CD1c-positive myeloid dendritic cell (primary cell): Measurements from ENCODE around the gene GATD1.

Source experiments
- DNase-seq: peaks from one replicate; pipeline ENCODE4 v3.0.0-alpha.2; 2016; ENCODE audit errors: extremely low spot score

The GATD1 gene

GRCh38 chr11:778976-779954 lies 2.0 kb upstream of the GATD1 start:
- DNase-seq, result no peak

DNA sequence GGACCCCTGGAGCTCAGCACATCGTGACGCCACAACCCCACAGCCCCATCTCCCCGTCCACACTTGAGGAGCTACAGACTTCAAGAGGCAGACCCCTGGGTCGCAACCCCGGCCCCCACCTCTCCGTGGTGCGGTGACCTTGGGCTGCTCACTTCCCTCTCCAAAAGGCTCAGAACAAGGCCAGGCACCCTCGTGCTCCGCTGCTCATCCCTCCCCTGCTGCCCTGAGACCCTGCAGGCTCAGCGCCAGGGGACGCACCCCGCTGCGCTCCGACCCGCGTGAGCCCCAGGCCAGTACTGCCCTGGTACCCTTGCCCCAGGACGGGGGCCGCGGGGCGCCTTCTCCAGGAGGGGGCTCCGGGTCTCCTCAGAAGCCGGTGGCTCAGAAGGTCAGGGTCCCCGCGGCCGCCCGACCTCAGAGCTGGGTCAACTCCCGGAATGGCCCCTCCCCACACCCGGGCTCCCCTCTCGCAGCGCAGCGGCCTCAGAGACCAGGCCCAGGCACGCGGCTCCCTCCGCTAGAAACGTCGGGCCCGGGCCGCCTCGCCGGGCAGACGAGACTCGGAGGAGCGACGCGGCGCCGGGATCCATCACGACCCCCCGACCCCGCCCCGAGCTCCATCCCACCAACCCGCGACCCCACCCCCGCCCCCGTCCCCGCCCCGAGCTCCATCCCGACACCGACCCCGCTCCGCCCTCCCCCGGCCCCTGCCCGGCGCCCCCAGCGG lies 563 bp downstream of the GATD1 start:
- peak; percentile 37 for DNase-seq

DNA sequence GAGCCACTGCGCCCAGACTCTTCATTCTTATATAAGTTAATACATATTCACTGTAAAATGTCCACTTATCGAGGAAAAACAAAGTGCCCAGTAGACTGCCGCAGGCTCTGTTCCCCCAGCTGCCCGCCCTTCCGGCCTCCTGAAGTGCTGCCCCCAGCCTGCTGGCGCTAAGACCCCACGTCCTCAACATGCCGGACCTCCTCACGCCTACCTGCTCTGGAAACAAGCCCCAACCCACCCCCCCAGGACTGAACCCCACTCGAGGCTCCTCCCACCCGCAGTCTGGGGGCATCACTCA lies 1.1 kb downstream of the GATD1 start:
- DNase-seq, result no peak

DNA sequence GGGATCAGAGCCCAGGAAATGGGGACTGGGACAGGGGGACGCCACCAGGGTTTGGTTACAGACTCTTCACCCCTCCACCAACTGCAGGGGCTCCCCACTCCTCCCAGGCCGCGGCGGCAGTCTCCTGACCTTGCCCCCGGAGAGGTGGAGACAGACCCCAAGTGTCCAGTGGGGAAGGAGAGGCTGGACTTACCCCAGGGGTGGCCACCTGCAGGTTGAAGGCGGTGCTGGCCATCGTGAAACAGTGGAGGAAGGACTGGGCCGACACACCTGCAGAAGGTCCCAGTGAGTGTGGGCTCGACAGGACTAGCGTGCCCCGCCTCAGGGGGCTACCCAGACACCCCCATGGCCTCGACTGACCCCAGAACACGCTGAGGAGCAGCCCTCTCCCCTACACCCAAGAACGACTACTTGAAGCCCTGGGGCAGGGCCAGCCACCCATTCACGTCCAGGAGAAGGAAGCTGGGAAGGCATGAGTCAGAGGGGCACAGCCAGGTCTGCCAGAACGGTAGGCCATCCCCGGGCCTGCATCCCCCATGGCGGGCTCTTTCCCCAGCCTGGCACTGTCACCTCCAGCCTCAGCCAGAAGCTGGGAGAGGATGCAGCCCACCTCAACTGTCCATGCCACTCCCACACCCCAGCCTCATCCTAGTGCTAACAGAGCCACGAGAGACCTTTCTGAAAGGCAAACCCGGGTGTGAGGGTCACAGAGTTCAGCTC lies 2.3 kb downstream of the GATD1 start:
- DNase-seq, result no peak

DNA sequence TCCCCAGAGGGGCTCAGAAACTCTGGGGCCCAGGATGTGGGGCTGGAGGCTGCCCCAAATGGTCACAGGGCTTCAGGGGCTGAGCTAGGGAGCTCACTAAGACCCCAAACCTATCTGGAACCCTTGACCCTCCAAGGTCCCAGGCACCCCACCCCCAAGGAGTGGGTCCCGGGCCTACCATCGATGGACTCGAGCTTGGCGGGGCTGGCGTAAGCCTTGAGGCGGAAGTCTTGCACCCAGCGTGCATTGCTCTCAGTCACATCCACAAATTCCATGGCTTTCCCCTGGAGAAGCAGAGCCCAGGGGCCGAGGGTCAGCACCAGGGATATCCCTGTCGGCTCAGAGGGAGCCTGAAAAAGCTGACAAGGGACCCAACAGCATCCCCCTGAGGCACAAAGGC lies 3.5 kb downstream of the GATD1 start:
- no peak for DNase-seq

- no peak for DNase-seq
Measured at GRCh38 chr11:773425-773824, 3.9 kb downstream of the GATD1 start.

DNA sequence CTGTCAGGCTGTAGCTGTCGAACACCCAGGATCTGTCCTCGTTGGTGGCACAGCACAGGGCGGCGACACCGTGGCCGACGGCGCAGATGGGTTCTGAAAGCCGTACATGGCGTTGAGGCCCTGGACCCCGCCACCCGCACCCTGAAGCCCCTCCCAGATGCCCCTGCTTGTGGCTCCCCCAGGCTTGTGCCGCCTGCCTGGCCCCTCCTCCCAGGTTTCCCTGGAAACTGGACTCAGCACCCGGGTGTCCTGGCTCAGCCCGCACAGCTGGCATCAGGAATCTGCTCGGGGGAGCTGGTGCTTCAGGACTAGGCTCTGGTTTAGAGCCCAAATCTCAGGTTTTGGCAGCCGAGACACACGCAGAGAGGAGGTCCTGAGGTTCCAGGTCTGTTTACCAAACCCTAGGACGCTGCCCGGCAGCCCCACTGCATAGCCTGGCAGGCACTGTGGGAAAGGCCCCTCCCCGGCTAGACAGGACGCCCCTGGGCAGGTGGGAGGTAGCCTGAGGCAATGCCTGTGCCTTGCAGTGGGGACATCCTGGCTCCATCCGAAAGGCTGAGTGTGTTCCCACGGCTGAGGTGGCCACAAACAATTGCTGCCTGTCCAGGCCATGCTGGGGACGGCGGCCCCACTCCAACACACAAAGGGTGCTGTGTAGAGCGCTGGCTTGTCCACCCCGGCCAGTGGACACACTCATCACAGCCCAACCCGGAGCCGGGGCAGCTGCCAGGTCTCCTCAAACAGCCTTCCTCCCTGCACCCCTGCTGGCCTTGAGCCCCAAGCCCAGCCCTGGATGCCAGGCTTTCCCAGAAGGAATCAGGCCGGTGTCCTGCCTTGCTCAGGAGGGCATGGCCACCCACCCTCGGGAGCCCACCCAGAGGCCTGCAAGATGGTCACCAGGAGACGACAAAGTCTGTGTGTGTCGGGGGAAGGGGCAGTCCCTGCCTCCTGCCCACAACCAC lies 4.6 kb downstream of the GATD1 start:
- no peak for DNase-seq

DNA sequence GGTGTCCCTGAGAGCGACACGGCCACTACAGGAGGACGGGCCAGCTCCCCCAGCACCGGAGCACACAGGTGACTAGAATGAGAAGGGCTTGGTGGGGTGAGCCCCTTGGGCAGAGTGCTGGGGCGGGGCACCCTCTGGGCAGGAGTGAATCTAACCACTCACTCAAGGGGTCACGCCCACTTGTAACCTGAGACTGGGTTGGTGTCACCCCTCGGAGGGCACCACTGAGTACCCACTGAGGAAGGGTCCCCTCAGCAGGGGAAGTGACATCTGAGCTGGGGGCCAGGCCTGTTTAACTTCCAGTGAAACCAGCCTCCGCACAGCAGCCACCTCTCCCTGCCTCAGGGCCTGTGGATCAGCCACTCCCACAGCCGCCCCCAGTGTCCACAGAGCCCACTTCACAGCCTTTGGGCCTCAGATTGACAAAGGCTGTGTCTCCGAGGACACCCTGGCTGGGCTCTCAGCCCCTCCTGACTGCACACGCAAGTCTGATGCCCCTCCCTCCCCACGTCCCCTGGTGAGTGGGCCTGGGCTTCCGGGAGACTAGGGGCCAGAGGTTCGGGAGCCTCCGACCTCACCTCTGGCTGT lies 5.6 kb downstream of the GATD1 start:
- no peak for DNase-seq

DNA sequence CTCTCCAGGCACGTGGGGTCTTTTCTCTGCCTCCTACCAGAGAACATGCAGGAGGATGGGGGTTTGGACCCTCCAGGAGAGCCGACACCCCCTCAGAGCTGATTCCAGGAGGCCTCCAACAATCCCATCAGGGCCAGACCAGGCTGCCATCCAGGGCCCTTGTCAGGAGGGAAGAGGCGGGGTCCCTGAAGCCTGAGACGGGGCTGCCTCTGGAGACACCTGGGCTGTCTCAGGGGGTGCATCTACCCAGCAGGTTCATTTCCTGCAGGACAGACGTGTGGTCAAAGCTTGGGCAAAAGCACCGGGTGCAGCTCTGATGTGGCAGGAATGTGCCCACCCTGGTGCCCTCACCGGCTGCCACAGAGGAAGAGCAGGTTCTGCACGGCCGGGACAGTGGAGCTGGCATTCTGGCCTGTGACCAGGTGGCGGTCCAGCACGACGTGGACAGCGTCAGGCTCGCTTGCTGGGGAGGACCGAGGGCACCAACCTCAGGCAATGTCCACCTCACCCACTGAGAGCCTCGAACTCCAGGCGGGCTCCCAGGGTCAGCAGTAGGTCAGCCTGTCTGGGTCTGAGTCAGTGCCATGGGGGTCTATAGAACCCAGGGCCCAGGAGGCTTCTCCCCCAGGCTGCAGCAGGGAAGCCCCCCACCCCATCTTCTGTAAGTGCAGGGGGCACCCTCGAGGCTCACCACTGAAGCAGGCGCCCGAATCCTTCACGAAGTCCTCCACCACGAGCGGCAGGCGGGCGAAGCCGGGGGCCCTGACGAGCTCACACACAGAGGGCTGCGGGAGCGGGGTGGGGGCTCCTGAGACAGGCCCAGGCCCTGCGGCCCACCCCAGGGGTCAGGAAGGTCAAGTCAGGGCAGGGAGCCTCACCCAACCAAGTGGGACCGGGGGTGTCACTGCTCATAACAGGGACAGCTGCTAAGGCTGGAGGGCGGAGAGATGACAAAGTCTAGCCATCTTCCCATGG lies 6.4 kb downstream of the GATD1 start:
- DNase-seq, result no peak

DNA sequence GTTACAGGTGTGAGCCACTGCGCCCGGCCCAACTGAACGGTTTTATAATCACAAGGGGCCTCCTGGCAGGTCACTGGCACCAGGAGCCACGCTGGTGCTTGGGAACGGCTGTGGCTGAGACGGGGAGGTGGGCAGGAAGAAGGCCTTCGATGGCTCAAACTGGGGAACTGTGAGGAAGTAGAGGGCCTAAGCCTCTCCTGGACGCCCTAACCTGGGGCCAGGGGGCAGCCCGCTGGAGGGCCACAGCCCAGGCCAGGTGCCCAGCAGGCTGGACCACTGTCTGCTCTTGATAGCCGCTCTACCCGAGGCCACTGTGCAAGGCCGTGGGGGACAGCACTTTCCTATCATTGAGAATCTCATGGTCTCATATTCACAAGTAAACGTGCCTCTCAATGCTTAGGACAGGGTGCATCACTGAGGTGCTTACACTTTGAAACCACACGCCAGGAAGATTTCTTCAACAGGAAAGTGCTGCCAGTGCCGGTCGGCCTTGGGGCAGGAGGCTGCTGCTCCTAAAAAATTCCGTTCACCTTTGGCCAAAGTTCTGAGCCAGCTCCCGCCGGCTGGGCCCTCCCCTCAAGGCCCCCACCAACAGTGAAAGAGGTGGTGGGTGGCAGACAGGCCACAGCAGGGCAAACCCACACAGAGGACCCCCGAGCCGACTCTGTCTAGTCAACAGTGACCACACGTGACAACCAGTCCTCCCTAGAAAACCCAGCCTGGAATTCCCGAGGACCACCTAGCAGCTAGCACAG lies 7.2 kb downstream of the GATD1 start:
- DNase-seq, result no peak

GRCh38 chr11:767238-767637 lies 10.0 kb downstream of the GATD1 start:
- DNase-seq, result no peak

DNA sequence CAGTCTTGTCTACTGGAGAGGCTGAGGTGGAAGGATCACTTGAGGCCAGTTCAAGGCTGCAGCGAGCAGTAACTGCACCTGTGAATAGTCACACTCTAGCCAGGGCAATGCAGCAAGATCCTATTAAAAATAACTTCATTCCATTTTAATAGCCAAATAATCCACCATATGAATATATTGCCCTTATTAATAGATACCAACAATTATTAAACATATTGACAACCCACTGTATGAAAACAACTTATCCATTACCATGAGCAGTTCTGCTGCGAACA lies 10.4 kb downstream of the GATD1 start:
- no peak for DNase-seq

GRCh38 chr11:766106-766935 lies 11.0 kb downstream of the GATD1 start:
- DNase-seq, result peak; percentile 69

GRCh38 chr11:765802-766091 lies 11.5 kb downstream of the GATD1 start:
- DNase-seq, result no peak

- DNase-seq, result peak; percentile 64
Measured at GRCh38 chr11:765025-765801, 12.1 kb downstream of the GATD1 start.

DNA sequence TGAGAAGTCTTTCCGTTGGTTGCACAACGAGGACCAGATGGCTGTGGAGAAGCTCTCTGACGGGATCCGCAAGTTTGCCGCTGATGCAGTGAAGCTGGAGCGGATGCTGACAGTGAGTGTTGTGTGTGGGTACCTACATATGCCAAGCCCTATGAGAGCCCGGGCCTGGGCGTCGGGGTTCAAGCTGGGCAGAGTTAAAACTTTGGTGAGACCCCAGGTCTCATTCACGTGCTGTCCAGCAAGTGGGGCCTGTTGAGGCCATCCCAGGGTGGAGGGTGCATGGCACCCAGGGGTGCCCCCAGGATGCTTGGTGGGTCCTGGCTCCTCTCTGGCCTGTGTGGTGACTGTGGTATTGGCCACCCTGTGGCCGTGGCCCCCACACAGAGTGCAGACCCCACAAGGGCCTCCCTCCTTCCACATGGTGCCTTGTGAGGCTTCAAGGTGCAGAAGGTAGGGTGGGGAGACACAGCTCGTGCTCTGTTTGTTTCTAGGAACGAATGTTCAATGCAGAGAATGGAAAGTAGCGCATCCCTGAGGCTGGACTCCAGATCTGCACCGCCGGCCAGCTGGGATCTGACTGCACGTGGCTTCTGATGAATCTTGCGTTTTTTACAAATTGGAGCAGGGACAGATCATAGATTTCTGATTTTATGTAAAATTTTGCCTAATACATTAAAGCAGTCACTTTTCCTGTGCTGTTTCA lies 12.8 kb downstream of the GATD1 start:
- DNase-seq, result no peak
